ENCODE data around the gene ZNF563.
"Not testable (repeated sequence)": the region's sequence is repeated elsewhere in the genome, so short reads cannot be mapped to it uniquely, and the experiment has no call there.

The ZNF563 gene

DNA sequence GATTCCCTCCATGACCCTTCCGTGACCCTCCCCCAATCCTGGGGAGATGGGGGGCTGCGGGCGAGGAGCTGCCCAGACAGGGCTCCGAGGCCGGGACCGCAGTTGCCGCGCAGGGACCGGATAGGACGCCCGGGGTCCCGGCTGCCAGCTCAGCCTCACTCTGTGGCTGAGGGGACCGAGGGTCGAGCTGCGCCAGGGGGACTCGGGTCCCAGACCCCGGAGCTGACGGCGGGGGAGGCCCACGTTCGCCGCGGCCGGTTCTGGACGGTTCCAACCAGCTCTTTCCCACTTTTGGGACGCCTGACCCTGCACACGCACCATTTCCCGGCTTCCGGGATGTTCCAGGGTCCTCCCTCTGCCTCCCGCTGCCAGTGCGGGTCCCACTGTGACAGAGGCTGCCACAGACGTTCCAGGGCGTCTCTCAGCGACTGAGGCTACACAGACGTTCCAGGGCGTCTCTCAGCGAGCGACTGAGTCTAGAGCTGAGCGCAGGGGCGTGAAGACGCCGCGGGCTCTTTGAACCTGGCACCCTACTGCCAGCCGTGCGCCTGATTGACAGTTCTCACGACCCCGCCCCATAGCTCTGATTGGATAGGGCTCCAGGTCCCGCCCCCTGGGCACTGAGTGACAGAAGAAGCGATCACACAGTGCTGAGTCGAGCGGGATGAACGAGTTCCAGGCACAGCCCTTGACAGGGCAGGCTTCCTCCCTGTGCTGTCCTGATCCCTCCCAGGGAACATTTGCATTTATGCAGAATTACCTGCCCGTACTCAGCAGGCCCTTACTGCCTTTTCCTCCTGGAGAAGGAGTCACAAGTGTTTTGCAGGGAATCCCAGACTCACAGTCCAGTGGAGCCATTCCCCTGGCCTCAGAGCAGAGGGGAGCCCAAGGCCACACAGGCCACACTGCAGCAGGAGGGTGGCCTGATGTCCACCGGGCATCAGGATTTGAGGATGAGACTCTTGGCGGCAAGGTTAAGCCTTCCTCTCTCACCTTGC, at the start of gene ZNF563:
Gene ZNF563, minus strand, starts transcription at position 472 of the 998 bp plus-strand sequence. Its CDS starts 151 bp downstream, at position 321.
- DNase-seq (ENCODE audit: low spot score), result peak; percentile 98

DNA sequence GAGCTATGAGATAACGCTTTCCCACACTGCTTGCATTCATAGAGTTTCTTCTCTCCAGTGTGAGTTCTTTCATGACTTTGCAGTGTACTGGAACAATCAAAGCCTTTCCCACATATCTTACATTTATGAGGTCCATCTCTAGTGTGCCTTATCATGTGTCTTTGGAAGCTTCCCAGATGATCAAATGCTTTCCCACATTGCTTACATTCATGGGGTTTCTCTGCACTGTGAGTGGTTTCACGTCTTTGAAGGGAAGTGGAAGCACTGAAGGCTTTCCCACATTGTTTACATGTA, 47.0 kb upstream of the ZNF563 start:
- DNase-seq (ENCODE audit: low spot score), result no peak

DNA sequence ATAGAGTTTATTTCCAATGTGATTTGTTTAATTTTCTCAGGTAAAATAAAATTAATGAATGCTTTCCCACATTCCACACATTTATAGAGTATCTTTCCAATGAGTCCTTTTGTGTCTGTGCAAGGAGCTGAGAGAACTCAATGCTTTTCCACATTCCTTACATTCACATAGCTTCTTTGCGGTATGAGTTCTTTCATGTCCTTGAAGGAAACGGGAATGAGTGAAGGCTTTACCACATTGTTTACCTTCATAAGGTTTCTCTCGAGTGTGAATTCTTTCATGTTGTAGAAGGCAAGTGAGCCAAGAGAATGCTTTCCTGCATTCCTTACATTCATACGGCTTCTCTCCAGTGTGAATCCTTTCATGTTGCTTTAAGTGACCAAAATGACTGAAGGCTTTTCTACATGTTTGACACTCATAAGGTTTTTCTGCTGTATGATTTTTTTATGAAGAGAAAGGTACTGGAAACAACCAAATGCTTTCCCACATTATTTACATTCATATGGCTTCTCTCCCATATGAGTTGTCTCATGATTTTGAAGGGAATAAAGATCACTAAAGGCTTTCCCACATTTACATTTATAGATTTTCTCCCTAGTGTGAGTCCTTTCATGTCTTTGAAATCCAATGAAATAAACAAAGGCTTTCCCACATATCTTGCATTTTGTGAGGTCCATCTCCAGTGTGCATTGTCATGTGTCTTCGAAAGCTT, 46.5 kb upstream of the ZNF563 start:
- no peak for DNase-seq (ENCODE audit: low spot score)

DNA sequence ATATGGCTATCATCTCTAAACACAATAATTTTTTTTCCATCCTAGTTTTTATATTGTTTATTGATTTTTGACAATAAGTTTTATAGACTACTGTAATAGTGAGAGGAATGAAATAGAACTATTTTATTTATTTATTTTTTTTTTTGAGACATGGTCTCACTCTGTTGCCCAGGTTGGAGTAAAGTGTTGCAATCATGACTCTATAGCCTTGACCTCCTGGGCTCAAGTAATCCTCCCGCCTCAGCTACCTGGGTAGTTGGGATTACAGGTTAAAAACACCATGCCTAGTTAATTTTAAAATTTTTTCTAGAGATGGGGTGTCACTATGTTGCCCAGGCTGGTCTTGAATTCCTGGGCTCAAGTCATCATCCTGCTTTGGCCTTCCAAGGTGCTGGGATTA, 40.6 kb upstream of the ZNF563 start:
- no peak for DNase-seq (ENCODE audit: low spot score)

DNA sequence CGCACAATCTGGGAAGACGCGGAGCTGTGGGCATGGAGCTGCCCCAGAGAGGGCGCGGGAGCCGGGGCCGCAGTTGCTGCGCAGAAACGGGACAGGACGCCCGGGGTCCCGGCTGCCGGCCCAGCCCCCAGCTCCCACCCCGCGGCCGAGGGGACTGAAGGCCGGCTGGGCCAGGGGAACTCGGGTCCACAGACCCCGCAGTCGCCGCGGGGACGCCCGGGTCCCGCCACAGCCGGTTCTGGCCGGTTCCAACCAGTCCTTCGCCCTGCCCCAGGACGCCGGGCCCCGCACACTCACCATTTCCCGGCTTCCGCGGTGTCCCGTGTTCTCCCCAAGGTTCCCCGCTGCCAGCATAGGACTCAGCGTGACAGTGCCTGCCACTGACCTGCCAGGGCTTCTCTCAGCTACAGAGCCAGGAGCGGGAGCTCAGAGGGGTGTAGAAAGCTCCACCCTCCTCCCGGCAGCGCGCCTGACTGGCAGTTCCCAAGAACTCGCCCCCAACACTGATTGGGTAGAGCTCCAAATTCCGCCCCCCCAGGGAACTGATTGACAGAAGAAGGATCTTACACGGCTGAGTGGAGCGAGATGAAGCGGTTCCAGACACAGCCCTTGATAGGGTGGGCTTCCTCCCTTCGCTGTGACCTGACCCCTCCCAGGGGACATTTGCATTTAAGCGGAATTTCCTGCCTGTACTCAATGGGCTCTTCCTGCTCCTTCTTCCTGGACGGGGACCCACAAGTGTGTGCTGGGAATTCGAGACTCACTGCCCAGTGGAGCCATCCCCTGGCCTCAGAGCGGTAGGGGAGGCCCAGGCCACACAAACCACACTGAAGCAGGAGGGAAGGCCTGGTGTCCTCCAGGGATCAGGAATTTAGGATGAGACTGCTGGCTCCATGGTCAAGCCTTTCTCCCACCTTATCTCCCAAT, 32.1 kb upstream of the ZNF563 start, which contains the start of gene ZNF442:
Gene ZNF442, minus strand, starts transcription at position 448 of the 927 bp plus-strand sequence. CDS start 2,052 bp downstream, outside the sequence.
- peak; percentile 100 for DNase-seq (ENCODE audit: low spot score)

DNA sequence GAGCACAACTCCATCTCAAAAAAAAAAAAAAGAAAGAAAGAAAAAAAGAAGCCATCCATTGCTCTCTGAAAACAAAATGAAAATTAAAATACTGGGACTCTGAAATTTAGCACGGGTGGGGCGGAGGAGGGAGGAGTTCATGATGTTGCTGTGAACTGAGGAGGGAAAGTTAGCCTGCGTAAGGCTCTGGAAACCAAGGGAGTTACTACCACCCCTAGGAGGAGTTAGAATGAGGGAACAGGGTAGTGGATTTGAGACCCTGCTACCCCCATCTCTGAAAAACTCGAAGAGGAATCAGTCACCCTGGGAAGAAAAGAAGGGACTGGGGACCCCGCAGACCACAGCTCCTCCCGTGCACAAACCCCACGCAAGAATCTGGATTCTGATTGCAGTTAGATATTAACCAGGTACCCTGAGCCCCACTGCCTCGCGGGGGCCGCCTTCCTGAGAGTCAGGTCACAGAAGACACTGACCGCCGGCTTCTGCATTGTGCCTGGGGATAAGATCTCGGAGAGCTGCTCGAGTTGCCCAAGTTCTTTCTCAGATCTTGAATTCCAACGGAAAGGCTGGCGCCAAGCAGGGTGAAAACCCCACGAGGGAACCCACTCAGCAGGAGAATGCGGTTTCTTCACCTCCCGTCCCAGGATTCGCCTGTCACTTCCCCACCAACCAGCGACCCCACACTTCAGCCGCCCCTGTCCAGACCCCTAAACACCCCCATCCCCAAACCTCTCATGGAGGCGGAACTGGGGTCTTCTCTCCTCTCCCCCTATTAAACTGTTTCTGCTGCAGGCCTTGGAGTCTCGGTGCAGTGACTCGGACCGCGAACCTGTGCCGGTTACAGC, 31.2 kb upstream of the ZNF563 start:
- DNase-seq (ENCODE audit: low spot score), result peak; percentile 42

DNA sequence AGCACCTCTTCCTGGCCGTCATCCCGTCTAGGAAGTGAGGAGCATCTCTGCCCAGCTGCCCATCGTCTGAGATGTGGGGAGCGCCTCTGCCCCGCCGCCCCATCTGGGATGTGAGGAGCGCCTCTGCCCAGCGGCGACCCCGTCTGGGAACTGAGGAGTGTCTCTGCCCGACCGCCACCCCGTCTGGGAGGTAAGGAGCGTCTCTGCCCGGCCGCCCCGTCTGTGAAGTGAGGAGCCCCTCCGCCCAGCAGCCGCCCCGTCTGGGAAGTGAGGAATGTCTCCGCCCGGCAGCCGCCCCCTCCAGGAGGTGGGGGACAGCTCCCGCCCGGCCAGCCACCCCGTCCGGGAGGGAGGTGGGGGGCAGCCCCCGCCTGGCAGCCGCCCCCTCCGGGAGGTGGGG, 28.8 kb upstream of the ZNF563 start:
- not testable (repeated sequence) for DNase-seq (ENCODE audit: low spot score)

DNA sequence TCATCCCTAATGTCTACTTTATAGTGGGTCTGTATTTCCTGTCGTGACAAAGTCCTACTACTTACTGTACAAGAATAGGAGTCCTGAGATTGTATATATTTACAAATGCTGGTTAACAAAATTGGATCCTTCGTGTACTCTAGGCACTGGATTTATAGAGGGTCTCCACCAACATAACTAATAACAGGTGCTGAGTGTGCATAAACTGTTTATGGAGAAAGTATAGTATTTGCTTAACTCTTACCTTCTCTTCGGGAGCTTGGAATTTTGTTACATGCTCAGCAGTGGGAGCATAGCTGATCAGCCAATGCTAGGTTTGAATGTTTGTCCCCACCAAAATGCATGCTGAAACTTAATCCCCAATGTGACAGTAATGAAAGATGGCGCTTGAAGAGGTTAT, 19.9 kb upstream of the ZNF563 start:
- no peak for DNase-seq (ENCODE audit: low spot score)

DNA sequence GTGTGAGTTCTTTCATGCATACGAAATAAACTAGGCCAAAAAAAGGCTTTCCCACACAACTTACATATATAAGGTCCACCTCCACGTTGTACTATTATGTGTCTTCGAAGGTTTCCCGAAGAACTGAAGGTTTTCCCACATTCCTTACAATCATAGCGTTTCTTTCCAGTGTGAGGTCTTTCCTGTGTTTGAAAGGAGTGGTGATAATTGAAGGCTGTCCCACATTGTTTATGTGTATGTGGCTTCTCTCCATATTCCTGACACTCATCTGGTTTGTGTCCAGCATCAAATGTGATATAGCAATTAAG, 17.4 kb upstream of the ZNF563 start:
- DNase-seq (ENCODE audit: low spot score), result no peak

DNA sequence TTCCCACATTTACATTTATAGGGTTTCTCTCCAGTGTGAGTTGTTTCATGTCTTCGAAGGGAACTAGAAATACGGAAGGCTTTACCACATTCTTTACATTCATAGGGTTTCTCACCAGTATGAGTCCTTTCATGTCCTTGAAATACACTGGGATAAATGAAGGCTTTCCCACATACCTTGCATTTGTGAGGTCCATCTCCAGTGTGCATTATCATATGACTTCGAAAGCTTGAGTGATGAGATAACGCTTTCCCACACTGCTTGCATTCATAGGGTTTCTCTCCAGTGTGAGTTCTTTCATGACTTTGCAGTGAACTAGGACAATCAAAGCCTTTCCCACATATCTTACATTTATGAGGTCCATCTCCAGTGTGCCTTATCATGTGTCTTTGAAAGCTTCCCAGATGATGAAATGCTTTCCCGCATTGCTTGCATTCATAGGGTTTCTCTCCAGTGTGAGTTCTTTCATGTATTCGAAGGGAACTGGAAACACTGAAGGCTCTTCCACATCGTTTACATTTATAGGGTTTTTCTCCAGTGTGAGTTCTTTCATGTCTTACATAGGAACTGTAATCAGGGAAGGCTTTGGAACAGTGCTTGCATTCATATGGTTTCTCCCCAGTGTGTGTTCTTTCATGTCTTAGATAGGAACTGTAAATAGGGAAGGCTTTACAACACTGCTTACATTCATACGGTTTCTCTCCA, 16.9 kb upstream of the ZNF563 start:
- DNase-seq (ENCODE audit: low spot score), result no peak

DNA sequence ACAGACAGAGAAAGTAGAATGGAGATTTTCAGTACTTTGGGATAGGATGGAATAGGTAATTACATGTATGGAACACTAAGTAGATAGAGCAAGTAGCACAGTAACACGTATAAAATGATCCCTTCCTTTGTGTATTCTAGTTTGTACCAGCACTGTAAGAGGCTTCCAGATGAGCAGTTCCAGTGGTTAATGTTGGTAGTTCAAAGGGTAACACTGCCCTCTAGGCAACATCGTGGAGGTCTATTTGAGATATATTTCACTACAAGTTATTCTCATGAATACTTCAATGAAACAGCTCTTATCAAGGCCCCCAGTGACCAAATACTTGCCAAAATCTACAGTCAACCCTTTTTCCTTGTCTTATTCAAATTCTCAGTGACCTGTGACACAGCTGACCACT, 13.5 kb upstream of the ZNF563 start:
- no peak for DNase-seq (ENCODE audit: low spot score)

DNA sequence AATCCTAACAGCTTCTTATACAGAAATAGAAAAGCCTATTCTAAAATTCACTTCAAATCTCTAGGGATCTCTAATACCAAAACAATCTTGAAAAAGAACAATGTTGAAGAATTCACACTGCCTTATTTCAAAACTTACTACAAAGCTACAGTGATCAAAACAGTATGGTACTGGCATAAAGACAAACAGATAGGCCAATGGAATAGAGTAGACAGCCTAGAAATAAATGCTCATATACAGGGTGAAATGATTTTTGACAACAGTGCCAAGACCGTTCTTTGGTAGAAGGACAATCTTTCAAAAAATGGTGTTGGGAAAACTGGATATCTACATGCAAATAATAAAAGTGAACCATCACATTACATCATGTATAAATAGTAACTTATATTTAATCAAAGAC, 11.8 kb upstream of the ZNF563 start:
- no peak for DNase-seq (ENCODE audit: low spot score)

DNA sequence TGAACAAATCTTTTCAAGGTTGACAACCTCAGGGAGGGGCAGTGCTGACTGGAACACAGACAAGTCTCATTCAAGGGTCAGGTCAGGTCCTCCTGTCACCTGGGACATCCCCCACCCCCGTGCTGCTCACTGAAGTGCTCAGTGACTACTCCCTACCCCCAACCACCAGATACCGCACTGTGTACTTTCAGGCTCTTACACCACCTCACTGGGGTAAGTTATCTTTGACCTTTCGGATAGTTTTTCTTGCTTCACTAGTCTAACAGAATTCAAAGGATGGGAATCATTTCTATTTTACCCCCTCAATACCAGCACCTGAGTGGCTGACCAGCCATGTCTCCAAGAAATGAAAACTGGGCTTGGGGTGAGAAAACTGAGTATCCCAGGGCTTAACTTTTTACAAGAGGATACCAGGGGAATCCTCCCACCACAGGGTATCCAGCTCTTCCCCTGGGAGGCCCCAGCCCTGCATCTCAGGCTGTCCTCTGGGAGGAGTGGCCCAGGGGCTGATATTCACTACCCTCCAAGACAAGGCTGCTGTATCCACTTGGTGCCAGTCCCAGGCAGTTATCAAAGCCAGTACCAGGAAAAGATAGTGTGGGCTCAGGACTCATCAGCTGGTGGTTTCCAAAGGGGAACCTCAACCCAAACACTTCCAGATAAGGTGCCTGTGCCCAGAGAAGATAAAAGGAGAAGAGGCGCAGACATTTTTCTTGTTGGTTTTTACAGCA, 2.1 kb downstream of the ZNF563 start:
- DNase-seq (ENCODE audit: low spot score), result no peak

DNA sequence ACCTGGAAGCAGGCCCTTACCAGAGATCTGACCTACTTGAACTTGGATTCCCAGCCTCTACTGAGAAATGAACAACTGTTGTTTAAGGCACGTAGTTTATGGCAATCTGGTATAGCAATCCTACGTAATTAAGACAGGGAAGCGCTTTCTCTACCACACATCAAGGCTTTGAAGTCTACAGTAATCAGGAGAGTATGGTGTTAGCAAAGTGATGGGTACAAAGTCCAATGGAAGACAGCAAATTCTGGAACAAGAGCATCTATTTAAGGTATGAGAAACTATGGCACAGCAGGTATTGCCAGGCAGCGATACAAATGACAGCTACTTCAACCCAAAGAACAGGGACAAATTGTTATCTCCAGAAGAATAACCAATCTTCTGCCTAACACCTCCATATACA, 3.1 kb downstream of the ZNF563 start:
- DNase-seq (ENCODE audit: low spot score), result no peak

DNA sequence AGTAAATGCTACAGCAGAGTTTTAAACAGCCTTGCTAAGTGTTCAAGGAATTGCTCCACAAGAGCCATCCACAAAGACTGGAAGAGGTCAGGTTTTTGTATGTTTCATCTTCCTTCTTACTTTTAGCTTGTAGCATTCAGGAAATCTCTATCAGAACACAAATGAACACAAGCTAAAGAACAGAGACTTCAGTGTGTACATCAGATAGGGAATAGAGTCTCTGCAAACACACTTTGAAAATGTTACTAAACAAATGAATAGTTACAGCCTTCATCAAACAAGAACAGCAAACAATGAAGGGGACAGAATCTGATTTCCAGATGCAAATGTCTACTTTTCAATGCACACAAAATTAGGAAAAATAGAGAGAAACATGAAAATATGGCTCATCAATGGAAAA, 7.7 kb downstream of the ZNF563 start:
- no peak for DNase-seq (ENCODE audit: low spot score)

DNA sequence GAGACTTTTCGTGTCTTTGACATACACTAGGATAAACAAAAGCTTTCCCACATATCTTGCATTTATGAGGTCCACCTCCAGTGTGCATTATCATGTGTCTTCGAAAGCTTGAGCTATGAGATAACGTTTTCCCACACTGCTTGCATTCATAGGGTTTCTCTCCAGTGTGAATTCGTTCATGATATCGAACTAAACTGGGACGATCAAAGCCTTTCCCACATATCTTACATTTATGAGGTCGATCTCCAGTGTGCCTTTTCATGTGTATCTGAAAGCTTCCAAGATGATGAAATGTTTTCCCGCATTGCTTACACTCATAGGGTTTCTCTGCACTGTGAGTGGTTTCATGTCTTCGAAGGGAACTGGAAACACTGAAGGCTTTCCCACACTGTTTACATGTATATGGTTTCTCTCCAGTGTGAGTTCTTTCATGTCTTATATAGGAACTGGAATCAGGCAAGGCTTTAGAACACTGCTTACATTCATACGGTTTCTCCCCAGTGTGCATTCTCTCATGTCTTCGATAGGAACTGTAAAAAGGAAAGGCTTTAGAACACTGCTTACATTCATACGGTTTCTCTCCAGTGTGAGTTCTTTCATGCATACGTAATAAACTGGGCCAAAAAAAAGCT, 14.5 kb downstream of the ZNF563 start:
- no peak for DNase-seq (ENCODE audit: low spot score)

DNA sequence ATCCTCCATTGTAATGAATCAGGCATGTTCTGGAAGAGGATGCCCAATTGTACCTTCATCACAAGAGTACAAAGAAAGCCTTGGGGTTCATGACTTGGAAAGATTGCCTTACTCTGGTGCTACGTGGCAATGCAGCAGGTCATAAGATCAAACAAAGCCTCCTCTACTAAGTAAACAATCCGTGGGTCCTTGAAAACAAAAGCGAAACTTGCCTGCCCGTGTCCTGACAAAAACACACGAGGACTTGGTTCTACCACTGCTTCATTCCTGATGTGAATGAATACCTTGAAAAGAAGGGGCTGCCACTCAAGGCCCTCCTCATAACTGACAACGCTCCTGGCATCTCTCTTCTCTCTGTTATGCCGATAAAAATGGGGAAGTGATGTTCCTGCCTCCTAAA, 18.9 kb downstream of the ZNF563 start:
- no peak for DNase-seq (ENCODE audit: low spot score)

DNA sequence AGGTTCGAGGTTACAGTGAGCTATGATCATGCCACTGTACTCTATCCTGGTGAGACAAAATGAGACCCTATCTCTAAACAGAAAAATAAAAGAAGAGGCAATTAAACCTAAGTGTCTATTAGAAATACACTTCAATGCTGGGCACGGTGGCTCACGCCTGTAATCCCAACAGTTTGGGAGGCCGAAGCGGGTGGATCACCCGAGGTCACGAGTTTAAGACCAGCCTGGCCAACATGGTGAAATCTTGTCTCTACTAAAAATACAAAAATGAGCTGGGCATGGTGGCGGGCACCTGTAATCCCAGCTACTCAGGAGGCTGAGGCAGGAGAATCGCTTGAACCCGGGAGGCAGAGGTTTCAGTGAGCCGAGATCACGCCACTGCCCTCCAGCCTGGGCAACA, 24.5 kb downstream of the ZNF563 start:
- DNase-seq (ENCODE audit: low spot score), result not testable (repeated sequence)

DNA sequence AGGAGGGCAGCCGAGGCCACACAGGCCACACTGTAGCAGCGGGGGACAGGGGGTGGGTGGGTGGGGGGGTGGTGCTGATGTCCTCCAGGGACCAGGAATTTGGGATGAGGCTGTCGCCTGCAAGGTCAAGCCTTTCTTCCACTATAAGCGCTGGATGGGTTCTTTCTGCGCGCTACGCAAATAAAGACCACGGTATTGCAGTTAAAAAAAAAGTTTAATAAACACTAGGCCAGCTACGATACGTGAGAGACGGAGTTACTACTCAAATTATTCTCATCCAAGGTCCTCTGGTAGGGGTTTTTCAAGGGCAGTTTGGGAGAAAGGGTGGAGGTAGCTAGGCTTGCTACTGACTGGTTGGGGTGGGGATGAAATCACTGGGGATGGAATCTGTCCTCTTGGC, 38.2 kb downstream of the ZNF563 start:
- no peak for DNase-seq (ENCODE audit: low spot score)

Measured in cerebellar cortex (tissue), 1 donor.